ENCODE data around the gene PLEKHA6. TPM values are rescaled to one million over a fixed set of nuclear protein-coding genes. Genes with fewer than 3 reads are reported as not detected.

Gene PLEKHA6
- total RNA-seq, 4 donors from 2014 or later, result 5.9 to 13.6 (median 8.4) TPM

GRCh38 chr1:204201348-204202040, 158.2 kb downstream of the PLEKHA6 start:
- Histone ChIP-seq H3K4me3 (no peak overlapping the region), H3K27me3 (no peaks in the 10 kb centered on the region), H3K36me3 (no peaks in the 10 kb centered on the region), H3K9me3 (no peaks in the 10 kb centered on the region), H3K27ac (no peak overlapping the region), H3K4me1 (no peaks in the 10 kb centered on the region)
- TF ChIP-seq CTCF (IDR thresholded peaks at IDR 0.05) (no peak), POLR2A (IDR thresholded peaks at IDR 0.05) (no peak)
- no peak for DNase-seq
- intact Hi-C loops (cut with DNase I; ENCODE audit: low total_unique reads), result no loop called here

- intact Hi-C loops (cut with DNase I; ENCODE audit: low total_unique reads), result no loop called here
- no peaks in the 10 kb centered on the region for H3K4me1 ChIP-seq
- TF ChIP-seq POLR2A (IDR thresholded peaks at IDR 0.05) (no peak), CTCF (IDR thresholded peaks at IDR 0.05) (no peak)
- H3K9me3 ChIP-seq, result no peaks in the 10 kb centered on the region
- no peak overlapping the region for H3K4me3 ChIP-seq
- no peak for DNase-seq
- no peak overlapping the region for H3K27ac ChIP-seq
- H3K36me3 ChIP-seq, result no peaks in the 10 kb centered on the region
- H3K27me3 ChIP-seq, result no peaks in the 10 kb centered on the region
These were observed 160.2 kb downstream of the PLEKHA6 start for GRCh38 chr1:204199579-204199978.

- Histone ChIP-seq H3K27me3 (no peaks in the 10 kb centered on the region), H3K9me3 (no peaks in the 10 kb centered on the region), H3K27ac (no peak overlapping the region), H3K36me3 (no peaks in the 10 kb centered on the region), H3K4me3 (no peak overlapping the region), H3K4me1 (no peaks in the 10 kb centered on the region)
- intact Hi-C loops (cut with DNase I; ENCODE audit: low total_unique reads), result no loop called here
- DNase-seq, result no peak
- TF ChIP-seq POLR2A (IDR thresholded peaks at IDR 0.05), result no peak
- TF ChIP-seq CTCF (IDR thresholded peaks at IDR 0.05), result no peak
These were observed 161.1 kb downstream of the PLEKHA6 start for GRCh38 chr1:204198348-204199340.

- H3K4me1 ChIP-seq, result no peaks in the 10 kb centered on the region
- no peaks in the 10 kb centered on the region for H3K9me3 ChIP-seq
- no peaks in the 10 kb centered on the region for H3K27me3 ChIP-seq
- H3K4me3 ChIP-seq, result no peak overlapping the region
- no peak overlapping the region for H3K27ac ChIP-seq
- intact Hi-C loops (cut with DNase I; ENCODE audit: low total_unique reads), result no loop called here
- TF ChIP-seq CTCF (IDR thresholded peaks at IDR 0.05), result no peak
- TF ChIP-seq POLR2A (IDR thresholded peaks at IDR 0.05), result no peak
- H3K36me3 ChIP-seq, result no peaks in the 10 kb centered on the region
- DNase-seq, result no peak
These were observed 162.7 kb downstream of the PLEKHA6 start for GRCh38 chr1:204197068-204197467.
